ENCODE data around the gene ETFA.
A peak's percentile ranks its signal among the peaks of the same experiment; 100 is the strongest.

The ETFA gene

DNA sequence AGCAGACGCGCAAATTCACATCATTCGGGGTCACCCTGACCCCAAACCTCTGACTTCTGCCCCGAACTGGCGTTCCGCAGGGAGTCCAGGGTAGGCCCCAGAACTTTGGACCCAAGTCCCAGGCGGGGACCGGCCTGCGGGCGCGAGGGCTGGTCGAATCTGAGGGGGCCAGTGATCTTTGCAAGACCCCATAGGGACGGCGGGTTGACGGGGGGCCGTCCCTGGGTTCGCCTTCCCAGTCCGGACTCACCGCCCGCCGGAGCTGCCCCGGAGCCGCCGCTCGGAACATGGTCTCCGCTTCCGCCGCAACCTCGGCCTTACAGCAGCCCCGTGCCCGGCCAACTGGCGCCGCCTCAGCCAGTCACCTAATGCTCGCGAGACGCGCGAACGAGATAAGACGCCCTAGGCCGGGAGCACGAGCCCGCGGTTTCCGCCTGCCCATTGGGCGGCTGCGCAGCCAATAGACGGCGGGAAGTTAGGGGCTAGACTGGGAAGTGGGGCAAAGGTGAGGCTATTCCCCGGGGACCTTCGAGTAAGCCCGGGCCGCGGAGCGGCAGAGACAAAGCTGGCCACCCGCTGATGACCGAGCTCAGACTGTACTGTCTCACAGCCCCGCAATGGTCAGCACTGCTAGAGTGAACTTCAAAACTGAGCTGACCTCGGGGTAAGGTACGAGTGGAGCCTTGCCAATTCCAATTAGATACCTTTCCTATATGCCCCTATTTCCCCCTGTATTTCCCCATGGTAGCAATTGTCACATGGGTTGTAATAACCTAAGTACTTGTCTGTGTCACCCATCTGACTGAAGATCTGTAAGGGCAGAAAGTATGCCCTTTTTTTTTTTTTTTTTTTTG is at the start of gene ETFA:
TSS of gene ETFA (minus strand) at position 370 of the 854 bp plus-strand sequence. CDS start at position 289, 81 bp downstream.
- DNase-seq (ENCODE audit: extremely low read depth, insufficient read length): peak; percentile 96
- TF ChIP-seq, protein P1, sequence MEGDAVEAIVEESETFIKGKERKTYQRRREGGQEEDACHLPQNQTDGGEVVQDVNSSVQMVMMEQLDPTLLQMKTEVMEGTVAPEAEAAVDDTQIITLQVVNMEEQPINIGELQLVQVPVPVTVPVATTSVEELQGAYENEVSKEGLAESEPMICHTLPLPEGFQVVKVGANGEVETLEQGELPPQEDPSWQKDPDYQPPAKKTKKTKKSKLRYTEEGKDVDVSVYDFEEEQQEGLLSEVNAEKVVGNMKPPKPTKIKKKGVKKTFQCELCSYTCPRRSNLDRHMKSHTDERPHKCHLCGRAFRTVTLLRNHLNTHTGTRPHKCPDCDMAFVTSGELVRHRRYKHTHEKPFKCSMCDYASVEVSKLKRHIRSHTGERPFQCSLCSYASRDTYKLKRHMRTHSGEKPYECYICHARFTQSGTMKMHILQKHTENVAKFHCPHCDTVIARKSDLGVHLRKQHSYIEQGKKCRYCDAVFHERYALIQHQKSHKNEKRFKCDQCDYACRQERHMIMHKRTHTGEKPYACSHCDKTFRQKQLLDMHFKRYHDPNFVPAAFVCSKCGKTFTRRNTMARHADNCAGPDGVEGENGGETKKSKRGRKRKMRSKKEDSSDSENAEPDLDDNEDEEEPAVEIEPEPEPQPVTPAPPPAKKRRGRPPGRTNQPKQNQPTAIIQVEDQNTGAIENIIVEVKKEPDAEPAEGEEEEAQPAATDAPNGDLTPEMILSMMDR (IDR thresholded peaks at IDR 0.05; ENCODE audit: insufficient read depth, low read length, poor library complexity, severe bottlenecking): no peak
- peak within 1 kb of the TSS; percentile 96 for H3K4me3 ChIP-seq (replicated peaks; ENCODE audit: low read depth, low read length)
- H3K27me3 ChIP-seq (replicated peaks; ENCODE audit: control insufficient read depth, insufficient read depth, low read length): no peaks in the 10 kb centered on the region
- H3K36me3 ChIP-seq (ENCODE audit: control insufficient read depth, insufficient read depth, low read length): no peaks in the 10 kb centered on the region

DNA sequence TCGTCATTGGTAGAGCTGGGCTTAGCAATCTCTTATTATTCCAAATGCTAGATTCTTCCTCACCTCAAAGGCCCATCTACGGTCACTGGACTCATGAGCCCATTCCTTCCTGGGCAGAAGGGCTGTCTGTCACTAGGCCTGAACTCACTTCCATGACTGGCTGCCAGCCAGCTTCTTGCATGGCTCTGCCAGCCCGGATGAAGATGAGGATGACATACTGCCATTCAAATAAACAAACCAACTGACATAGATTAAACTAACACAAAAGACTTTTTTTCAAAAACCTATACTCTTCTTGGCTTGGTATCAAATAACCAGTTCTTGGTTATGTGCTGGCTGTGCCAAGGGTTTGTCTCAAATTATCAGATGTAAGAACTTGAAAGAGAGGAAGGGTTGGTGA is 49.1 kb upstream of the ETFA start:
- Histone ChIP-seq H3K36me3 (ENCODE audit: control insufficient read depth, insufficient read depth, low read length) (no peaks in the 10 kb centered on the region), H3K27me3 (replicated peaks; ENCODE audit: control insufficient read depth, insufficient read depth, low read length) (no peaks in the 10 kb centered on the region), H3K4me3 (replicated peaks; ENCODE audit: low read depth, low read length) (no peak overlapping the region)
- TF ChIP-seq, protein P1 (IDR thresholded peaks at IDR 0.05; ENCODE audit: insufficient read depth, low read length, poor library complexity, severe bottlenecking): no peak
- DNase-seq (ENCODE audit: extremely low read depth, insufficient read length): no peak

DNA sequence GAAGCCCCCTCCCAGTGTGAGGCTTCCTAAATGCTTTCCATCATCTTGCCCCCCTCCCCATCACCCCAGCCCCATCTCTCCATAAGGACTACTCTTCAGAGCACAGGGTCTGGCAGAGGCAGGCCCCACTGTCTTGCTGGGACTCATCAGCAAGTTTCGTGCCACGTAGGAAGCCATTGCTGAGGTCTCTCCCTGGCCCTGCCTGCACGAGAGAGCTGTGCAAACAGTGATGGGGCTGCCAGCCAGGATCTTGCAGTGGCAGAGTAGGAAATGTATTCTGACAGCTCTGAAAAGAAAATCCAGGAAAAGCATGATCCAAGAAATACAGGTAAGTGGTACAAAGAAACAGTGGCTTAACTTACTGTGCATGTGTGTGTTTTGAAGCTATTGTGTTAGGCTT is 47.9 kb upstream of the ETFA start:
- DNase-seq (ENCODE audit: extremely low read depth, insufficient read length): no peak
- Histone ChIP-seq H3K4me3 (replicated peaks; ENCODE audit: low read depth, low read length) (no peak overlapping the region), H3K36me3 (ENCODE audit: control insufficient read depth, insufficient read depth, low read length) (no peaks in the 10 kb centered on the region), H3K27me3 (replicated peaks; ENCODE audit: control insufficient read depth, insufficient read depth, low read length) (no peaks in the 10 kb centered on the region)
- TF ChIP-seq, protein P1 (IDR thresholded peaks at IDR 0.05; ENCODE audit: insufficient read depth, low read length, poor library complexity, severe bottlenecking): no peak

DNA sequence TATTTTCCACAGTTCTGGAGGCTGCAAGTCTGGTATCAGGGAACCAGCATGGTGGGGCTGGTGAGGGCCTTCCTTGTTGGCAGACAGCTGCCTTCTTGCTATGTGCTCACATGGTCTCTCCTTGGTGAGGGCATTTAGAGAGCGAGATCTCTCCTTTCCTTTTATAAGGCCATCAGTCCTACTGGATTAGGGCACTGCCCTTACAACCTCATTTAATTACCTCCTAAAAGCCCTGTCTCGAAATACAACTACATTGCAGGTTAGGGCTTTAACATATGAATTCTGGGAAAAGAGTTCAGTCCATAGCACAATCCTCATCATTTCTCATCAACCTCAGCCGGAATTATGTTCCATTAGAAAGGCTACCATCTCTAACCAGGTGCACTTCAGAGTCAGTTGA is 47.2 kb upstream of the ETFA start:
- TF ChIP-seq, protein P1 (IDR thresholded peaks at IDR 0.05; ENCODE audit: insufficient read depth, low read length, poor library complexity, severe bottlenecking): no peak
- no peaks in the 10 kb centered on the region for H3K36me3 ChIP-seq (ENCODE audit: control insufficient read depth, insufficient read depth, low read length)
- no peaks in the 10 kb centered on the region for H3K27me3 ChIP-seq (replicated peaks; ENCODE audit: control insufficient read depth, insufficient read depth, low read length)
- H3K4me3 ChIP-seq (replicated peaks; ENCODE audit: low read depth, low read length): no peak overlapping the region
- DNase-seq (ENCODE audit: extremely low read depth, insufficient read length): no peak

- H3K4me3 ChIP-seq (replicated peaks; ENCODE audit: low read depth, low read length): no peak overlapping the region
- no peaks in the 10 kb centered on the region for H3K36me3 ChIP-seq (ENCODE audit: control insufficient read depth, insufficient read depth, low read length)
- no peak for DNase-seq (ENCODE audit: extremely low read depth, insufficient read length)
- TF ChIP-seq, protein P1 (IDR thresholded peaks at IDR 0.05; ENCODE audit: insufficient read depth, low read length, poor library complexity, severe bottlenecking): no peak
- no peaks in the 10 kb centered on the region for H3K27me3 ChIP-seq (replicated peaks; ENCODE audit: control insufficient read depth, insufficient read depth, low read length)
Measured at GRCh38 chr15:76354823-76355440, 43.7 kb upstream of the ETFA start.
